ENCODE results near the gene ADARB1.
A peak's percentile ranks its signal among the peaks of the same experiment; 100 is the strongest.

DNA sequence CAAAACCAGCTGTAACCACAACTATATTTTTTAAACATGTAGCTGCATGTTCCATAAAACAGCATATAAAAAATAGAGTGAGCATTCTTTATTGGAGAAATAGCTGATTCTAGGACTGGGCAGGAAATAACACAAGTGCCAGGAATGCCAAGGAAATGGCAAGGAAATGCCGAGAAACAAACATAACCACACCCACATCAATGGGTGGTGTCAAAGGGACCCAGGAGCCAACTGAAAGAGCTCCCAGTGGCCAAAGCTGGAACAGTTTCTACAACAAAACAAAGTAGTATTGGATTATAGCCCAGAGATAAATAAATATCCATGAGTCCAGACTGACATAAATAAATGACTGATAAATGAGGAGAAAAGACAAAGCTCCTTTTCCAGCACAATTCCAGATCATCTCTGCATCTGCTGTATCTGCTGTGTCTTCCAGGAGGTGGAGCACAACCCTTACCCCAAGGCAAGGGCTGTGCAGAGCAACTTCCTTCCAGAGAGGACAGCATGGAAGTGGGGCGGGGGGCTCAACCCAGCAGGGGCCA is 28.1 kb downstream of the ADARB1 start:
- TF ChIP-seq, protein P1, sequence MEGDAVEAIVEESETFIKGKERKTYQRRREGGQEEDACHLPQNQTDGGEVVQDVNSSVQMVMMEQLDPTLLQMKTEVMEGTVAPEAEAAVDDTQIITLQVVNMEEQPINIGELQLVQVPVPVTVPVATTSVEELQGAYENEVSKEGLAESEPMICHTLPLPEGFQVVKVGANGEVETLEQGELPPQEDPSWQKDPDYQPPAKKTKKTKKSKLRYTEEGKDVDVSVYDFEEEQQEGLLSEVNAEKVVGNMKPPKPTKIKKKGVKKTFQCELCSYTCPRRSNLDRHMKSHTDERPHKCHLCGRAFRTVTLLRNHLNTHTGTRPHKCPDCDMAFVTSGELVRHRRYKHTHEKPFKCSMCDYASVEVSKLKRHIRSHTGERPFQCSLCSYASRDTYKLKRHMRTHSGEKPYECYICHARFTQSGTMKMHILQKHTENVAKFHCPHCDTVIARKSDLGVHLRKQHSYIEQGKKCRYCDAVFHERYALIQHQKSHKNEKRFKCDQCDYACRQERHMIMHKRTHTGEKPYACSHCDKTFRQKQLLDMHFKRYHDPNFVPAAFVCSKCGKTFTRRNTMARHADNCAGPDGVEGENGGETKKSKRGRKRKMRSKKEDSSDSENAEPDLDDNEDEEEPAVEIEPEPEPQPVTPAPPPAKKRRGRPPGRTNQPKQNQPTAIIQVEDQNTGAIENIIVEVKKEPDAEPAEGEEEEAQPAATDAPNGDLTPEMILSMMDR (conservative IDR thresholded peaks at IDR 0.05; ENCODE audit: low read depth, low read length): peak; percentile 29; the same call in 1 of the 2 replicates
- TF ChIP-seq RFX5 (IDR thresholded peaks at IDR 0.05; ENCODE audit: low read depth, low read length): no peak
- TF ChIP-seq RCOR1 (IDR thresholded peaks at IDR 0.05; ENCODE audit: insufficient replicate concordance, low read length): no peak
- TF ChIP-seq, protein P2, sequence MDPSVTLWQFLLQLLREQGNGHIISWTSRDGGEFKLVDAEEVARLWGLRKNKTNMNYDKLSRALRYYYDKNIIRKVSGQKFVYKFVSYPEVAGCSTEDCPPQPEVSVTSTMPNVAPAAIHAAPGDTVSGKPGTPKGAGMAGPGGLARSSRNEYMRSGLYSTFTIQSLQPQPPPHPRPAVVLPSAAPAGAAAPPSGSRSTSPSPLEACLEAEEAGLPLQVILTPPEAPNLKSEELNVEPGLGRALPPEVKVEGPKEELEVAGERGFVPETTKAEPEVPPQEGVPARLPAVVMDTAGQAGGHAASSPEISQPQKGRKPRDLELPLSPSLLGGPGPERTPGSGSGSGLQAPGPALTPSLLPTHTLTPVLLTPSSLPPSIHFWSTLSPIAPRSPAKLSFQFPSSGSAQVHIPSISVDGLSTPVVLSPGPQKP (IDR thresholded peaks at IDR 0.05; ENCODE audit: borderline replicate concordance, low read depth, low read length): no peak
- no peak for TF ChIP-seq CEBPB (IDR thresholded peaks at IDR 0.05; ENCODE audit: low read depth, low read length)
- TF ChIP-seq POLR2A (IDR thresholded peaks at IDR 0.05; ENCODE audit: low read depth, low read length): no peak

Data from IMR-90 (cell line).